Measurements from ENCODE around the gene SEPTIN1. TPM values are rescaled to one million over a fixed set of nuclear protein-coding genes. Genes with fewer than 3 reads are reported as not detected.

Gene SEPTIN1, protein sequence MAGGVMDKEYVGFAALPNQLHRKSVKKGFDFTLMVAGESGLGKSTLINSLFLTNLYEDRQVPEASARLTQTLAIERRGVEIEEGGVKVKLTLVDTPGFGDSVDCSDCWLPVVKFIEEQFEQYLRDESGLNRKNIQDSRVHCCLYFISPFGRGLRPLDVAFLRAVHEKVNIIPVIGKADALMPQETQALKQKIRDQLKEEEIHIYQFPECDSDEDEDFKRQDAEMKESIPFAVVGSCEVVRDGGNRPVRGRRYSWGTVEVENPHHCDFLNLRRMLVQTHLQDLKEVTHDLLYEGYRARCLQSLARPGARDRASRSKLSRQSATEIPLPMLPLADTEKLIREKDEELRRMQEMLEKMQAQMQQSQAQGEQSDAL
- 1 to 10 TPM; 1.8 to 8.3 (median 4.1) TPM for total RNA-seq

DNA sequence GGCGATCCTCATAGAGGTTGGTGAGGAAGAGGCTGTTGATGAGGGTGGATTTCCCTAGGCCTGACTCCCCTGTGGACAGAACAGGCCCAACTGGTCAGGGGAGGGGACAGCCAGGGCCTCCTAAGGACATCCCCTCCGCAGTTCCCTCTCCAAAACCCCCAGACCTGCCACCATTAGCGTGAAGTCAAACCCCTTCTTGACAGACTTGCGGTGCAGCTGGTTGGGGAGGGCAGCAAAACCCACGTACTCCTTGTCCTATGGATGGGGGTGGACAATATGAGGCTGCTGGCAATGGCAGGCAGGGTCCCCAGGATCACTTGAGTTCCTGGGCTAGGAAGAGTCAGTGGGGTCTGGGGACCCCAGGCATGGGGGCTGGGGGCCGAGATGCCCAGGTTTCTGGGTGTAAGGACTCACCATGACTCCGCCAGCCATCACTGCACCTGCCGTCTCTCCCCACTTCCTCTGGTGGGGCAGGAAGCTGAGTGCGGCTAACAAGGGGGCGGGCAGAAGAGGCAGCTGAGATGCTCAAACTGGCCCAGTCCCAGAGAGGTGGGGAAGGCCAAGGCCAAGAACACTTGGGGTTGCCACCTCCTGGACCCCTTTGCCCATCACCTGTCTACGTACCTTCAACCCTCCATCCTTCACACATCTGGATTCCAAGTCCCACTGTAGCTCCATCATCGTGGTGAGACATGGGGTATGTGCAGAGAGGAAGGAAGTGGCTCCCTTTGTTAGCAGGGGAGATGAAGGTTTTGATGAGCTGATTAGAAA is at the start of gene SEPTIN1:
SEPTIN1 (minus strand) TSS at position 451 of the 771 bp plus-strand sequence; CDS start at position 432, 19 bp downstream.
- Histone ChIP-seq H3K4me3 (no peak within 1 kb of the TSS), H3K27ac (no peak within 1 kb of the TSS), H3K4me1 (replicated peaks in 1 of 2) (peaks cover 2 to 6% of the 10 kb centered on the region in 2 donors)
- in situ Hi-C loops (cut with MboI; ENCODE audit: low pct_unique_long_range_greater_than_20kb in 2 of 9, low sequenced_read_pairs in 9 of 9, unreplicated experiment in 9 of 9), result no loop called here
- no peak for ATAC-seq (replicated peaks in 6 of 8)
- 0 to 87% (median 60%) methylated on average over 1 to 3 of the region's 12 CpGs; no CpG with 5 or more reads in 7 of the 10 experiments for WGBS, 10 experiments

DNA sequence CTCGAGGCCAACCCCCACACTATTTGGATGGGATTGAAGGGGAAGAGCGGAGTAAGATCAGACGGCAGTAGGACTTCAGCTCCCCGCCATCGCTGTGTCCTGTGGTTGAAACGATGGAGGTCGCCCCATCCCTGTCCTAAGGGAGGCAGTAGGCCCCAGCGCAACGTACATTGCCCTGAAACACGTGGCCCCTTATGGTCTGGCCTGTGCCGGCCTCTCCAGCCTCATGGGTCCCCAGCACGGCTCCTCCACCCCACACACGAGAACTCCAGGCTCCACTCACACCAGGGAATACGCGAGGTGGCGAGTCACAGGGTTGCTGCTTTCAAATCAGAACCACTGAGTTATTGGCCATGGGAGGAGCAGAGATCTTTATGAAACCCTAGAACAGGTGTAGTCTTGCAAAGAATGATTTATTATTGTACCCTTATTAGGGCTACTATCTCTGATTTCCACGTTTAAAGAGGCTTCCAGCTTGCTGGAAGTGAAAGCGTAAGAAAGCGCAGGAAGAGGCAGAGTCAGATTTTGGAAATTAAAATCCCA is 48.1 kb upstream of the SEPTIN1 start:
- Histone ChIP-seq H3K4me3 (peak overlapping the region; percentile 11 to 70 (median 56)), H3K4me1 (replicated peaks in 1 of 2) (peaks cover 10 to 16% of the 10 kb centered on the region in 2 donors), H3K27ac (peak overlapping the region; percentile 78 to 79)
- ATAC-seq (replicated peaks in 6 of 8), result peak; percentile 16 to 72 (median 50)
- in situ Hi-C loops (cut with MboI; ENCODE audit: low pct_unique_long_range_greater_than_20kb in 2 of 9, low sequenced_read_pairs in 9 of 9, unreplicated experiment in 9 of 9), result loop anchor here in 5 of 9 experiments (25.0 kb wide), 1 partner anchor 207 kb away; no protein-coding TSS in a partner anchor
- WGBS, 10 experiments, result 28 to 100% (median 84%) methylated on average over 2 to 12 of the region's 19 CpGs; no CpG with 5 or more reads in 1 of the 10 experiments

GRCh38 chr16:30429678-30430427 is 47.5 kb upstream of the SEPTIN1 start, which contains the start of gene DCTPP1:
DCTPP1 (minus strand) TSS chr16:30430030; CDS start chr16:30429980, 50 bp downstream.
- peak; percentile 97 to 99 (median 98) for ATAC-seq (replicated peaks in 6 of 8)
- H3K4me3 ChIP-seq, result peak within 1 kb of the TSS; percentile 54 to 70 (median 56)
- H3K4me1 ChIP-seq (replicated peaks in 1 of 2), result peaks cover 10 to 16% of the 10 kb centered on the region in 2 donors
- peak within 1 kb of the TSS; percentile 78 to 79 for H3K27ac ChIP-seq
- 0 to 39% (median 0%) methylated on average over 3 to 21 of the region's 49 CpGs; no CpG with 5 or more reads in 5 of the 10 experiments for WGBS, 10 experiments
- in situ Hi-C loops (cut with MboI; ENCODE audit: low pct_unique_long_range_greater_than_20kb in 2 of 9, low sequenced_read_pairs in 9 of 9, unreplicated experiment in 9 of 9), result loop anchor here in 5 of 9 experiments (25.0 kb wide), 1 partner anchor 207 kb away; no protein-coding TSS in a partner anchor

DNA sequence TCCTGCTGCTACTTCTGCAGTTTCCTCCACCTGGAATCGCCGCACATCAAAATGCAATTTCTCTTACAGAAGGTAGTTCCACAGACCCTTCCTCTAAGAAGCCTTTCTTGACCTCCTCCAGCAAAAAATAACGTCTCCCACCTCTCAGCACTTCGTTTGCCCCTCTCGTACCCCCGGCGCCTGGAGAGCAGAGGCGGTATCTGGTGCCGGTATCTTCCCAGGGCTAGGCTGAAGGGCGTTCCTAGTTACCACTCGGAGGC is 47.0 kb upstream of the SEPTIN1 start:
- peak in 2 of 8 experiments; percentile 6 to 20 for ATAC-seq (replicated peaks in 6 of 8)
- Histone ChIP-seq H3K4me3 (peak overlapping the region; percentile 54 to 70 (median 56)), H3K4me1 (replicated peaks in 1 of 2) (peaks cover 10 to 16% of the 10 kb centered on the region in 2 donors), H3K27ac (no peak overlapping the region)
- WGBS, 10 experiments, result 0 to 24% (median 7%) methylated on average over 2 to 8 of the region's 11 CpGs; no CpG with 5 or more reads in 3 of the 10 experiments
- in situ Hi-C loops (cut with MboI; ENCODE audit: low pct_unique_long_range_greater_than_20kb in 2 of 9, low sequenced_read_pairs in 9 of 9, unreplicated experiment in 9 of 9), result loop anchor here in 5 of 9 experiments (25.0 kb wide), 1 partner anchor 208 kb away; no protein-coding TSS in a partner anchor

- no peak overlapping the region for H3K27ac ChIP-seq
- in situ Hi-C loops (cut with MboI; ENCODE audit: low pct_unique_long_range_greater_than_20kb in 2 of 9, low sequenced_read_pairs in 9 of 9, unreplicated experiment in 9 of 9), result loop anchor here in 5 of 9 experiments (25.0 kb wide), 1 partner anchor 209 kb away; no protein-coding TSS in a partner anchor
- no peak for ATAC-seq (replicated peaks in 6 of 8)
- H3K4me1 ChIP-seq (replicated peaks in 1 of 2), result peaks cover 10 to 16% of the 10 kb centered on the region in 2 donors
- 80 to 100% (median 97%) methylated on average over 1 to 4 of the region's 4 CpGs; no CpG with 5 or more reads in 3 of the 10 experiments for WGBS, 10 experiments
- no peak overlapping the region for H3K4me3 ChIP-seq
These were observed 45.7 kb upstream of the SEPTIN1 start for GRCh38 chr16:30428055-30428454.

- H3K4me3 ChIP-seq, result no peak overlapping the region
- in situ Hi-C loops (cut with MboI; ENCODE audit: low pct_unique_long_range_greater_than_20kb in 2 of 9, low sequenced_read_pairs in 9 of 9, unreplicated experiment in 9 of 9), result loop anchor here in 3 of 9 experiments (25.0 kb wide), 2 partner anchors 309 to 334 kb away; partner anchors contain the start of genes PPP4C (in 2 of the 3), TBX6 (in 2 of the 3), YPEL3 (in 2 of the 3) and GDPD3 (in 1 of the 3)
- 53 to 100% (median 82%) methylated on average over 1 to 5 of the region's 5 CpGs; no CpG with 5 or more reads in 3 of the 10 experiments for WGBS, 10 experiments
- H3K27ac ChIP-seq, result no peak overlapping the region
- peaks cover 5 to 17% of the 10 kb centered on the region in 2 donors for H3K4me1 ChIP-seq (replicated peaks in 1 of 2)
- ATAC-seq (replicated peaks in 6 of 8), result no peak
These were observed 38.6 kb upstream of the SEPTIN1 start for GRCh38 chr16:30421010-30421409.

- Histone ChIP-seq H3K4me3 (peak overlapping the region; percentile 33 to 41 (median 40)), H3K27ac (peak overlapping the region; percentile 70 to 83), H3K4me1 (replicated peaks in 1 of 2) (peaks cover 5 to 21% of the 10 kb centered on the region in 2 donors)
- no peak for ATAC-seq (replicated peaks in 6 of 8)
- in situ Hi-C loops (cut with MboI; ENCODE audit: low pct_unique_long_range_greater_than_20kb in 2 of 9, low sequenced_read_pairs in 9 of 9, unreplicated experiment in 9 of 9), result loop anchor here in 3 of 9 experiments (25.0 kb wide), 2 partner anchors 306 to 331 kb away; partner anchors contain the start of genes PPP4C (in 2 of the 3), TBX6 (in 2 of the 3), YPEL3 (in 2 of the 3) and GDPD3 (in 1 of the 3)
- WGBS, 10 experiments, result 80 to 100% (median 97%) methylated on average over 2 to 13 of the region's 31 CpGs; no CpG with 5 or more reads in 2 of the 10 experiments
These were observed 36.2 kb upstream of the SEPTIN1 start for GRCh38 chr16:30418350-30419181.

GRCh38 chr16:30417529-30418349 is 35.4 kb upstream of the SEPTIN1 start:
- peak overlapping the region; percentile 78 to 83 for H3K27ac ChIP-seq
- WGBS, 10 experiments, result 0 to 5% (median 1%) methylated on average over 6 to 33 of the region's 140 CpGs; no CpG with 5 or more reads in 5 of the 10 experiments
- in situ Hi-C loops (cut with MboI; ENCODE audit: low pct_unique_long_range_greater_than_20kb in 2 of 9, low sequenced_read_pairs in 9 of 9, unreplicated experiment in 9 of 9), result loop anchor here in 3 of 9 experiments (25.0 kb wide), 2 partner anchors 305 to 330 kb away; partner anchors contain the start of genes PPP4C (in 2 of the 3), TBX6 (in 2 of the 3), YPEL3 (in 2 of the 3) and GDPD3 (in 1 of the 3)
- peaks cover 5 to 21% of the 10 kb centered on the region in 2 donors for H3K4me1 ChIP-seq (replicated peaks in 1 of 2)
- H3K4me3 ChIP-seq, result peak overlapping the region; percentile 33 to 41 (median 40)
- ATAC-seq (replicated peaks in 6 of 8), result peak; percentile 90 to 96 (median 94)

- Histone ChIP-seq H3K4me1 (replicated peaks in 1 of 2) (peaks cover 5 to 21% of the 10 kb centered on the region in 2 donors), H3K27ac (peak overlapping the region; percentile 78 to 83), H3K4me3 (peak overlapping the region; percentile 33 to 41 (median 40))
- ATAC-seq (replicated peaks in 6 of 8), result peak in 1 of 8 experiments; percentile 7
- in situ Hi-C loops (cut with MboI; ENCODE audit: low pct_unique_long_range_greater_than_20kb in 2 of 9, low sequenced_read_pairs in 9 of 9, unreplicated experiment in 9 of 9), result loop anchor here in 3 of 9 experiments (25.0 kb wide), 2 partner anchors 305 to 330 kb away; partner anchors contain the start of genes PPP4C (in 2 of the 3), TBX6 (in 2 of the 3), YPEL3 (in 2 of the 3) and GDPD3 (in 1 of the 3)
- 64 to 95% (median 81%) methylated on average over 1 to 12 of the region's 18 CpGs for WGBS, 10 experiments
These were observed 34.5 kb upstream of the SEPTIN1 start for GRCh38 chr16:30416624-30417528.

Data from motor neuron (in vitro differentiated cells).